Measurements from ENCODE around the gene TFCP2L1. TPM values are rescaled to one million over a fixed set of nuclear protein-coding genes. Genes with fewer than 3 reads are reported as not detected.

Gene TFCP2L1
- total and polyA plus RNA-seq, 4 donors, result 0.06 to 1.5 (median 0.36) TPM

DNA sequence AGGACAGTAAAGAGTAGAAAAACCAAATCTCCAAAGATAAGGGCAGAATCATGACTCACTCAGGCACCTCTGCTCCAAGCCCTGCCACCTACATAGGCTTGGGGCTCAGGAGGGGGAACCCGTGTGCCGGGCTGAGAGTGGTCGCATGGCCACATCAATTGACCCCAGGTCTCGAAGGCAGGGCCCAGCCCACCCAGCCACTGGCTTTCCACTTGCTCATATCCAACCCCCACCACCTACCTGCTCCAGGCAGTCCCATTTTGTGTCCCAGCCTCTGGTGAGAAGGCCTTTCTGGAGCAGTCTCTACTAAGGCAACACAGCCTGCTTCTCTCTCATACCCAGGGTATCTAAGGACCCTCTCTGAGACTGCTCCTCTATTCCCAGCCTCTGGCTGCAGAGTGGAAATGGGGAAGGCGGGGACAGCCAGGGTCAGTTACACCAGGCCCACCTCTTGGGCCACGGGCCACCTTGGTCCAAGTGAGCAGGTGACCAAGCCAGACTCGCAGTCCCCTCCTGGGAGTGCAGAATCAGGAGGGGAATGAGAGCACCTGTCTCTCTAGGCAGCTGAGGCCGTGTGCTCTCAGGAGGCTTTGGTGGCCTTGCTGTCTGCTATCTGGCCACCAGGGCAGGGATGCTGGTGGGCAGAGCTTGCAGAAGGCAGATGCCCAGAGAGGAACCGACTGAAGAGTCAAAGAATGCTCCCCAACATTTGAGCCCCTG, 20.8 kb downstream of the TFCP2L1 start:
- Histone ChIP-seq H3K27ac (ENCODE audit: low read depth in 1 of 2, low read length in 2 of 2) (no peak overlapping the region), H3K4me1 (ENCODE audit: control insufficient read depth in 4 of 4, insufficient read depth in 4 of 4, low read length in 3 of 4) (no peaks in the 10 kb centered on the region), H3K9ac (ENCODE audit: low read depth in 1 of 2, low read length in 2 of 2) (no peak overlapping the region), H3K4me3 (ENCODE audit: low read depth in 1 of 3, low read length in 3 of 3) (no peak overlapping the region), H3K9me3 (ENCODE audit: control insufficient read depth in 4 of 4, low read length in 3 of 4) (no peaks in the 10 kb centered on the region), H3K36me3 (ENCODE audit: control insufficient read depth in 4 of 4, insufficient read depth in 3 of 4, low read depth in 1 of 4, low read length in 3 of 4) (no peaks in the 10 kb centered on the region), H3K27me3 (ENCODE audit: control insufficient read depth in 4 of 4, insufficient read depth in 4 of 4, low read length in 3 of 4) (no peaks in the 10 kb centered on the region)
- 90% methylated on average over 9 of the region's 9 CpGs for WGBS
- no peak for DNase-seq (ENCODE audit: low spot score)
- TF ChIP-seq EGR1 (IDR thresholded peaks at IDR 0.05; ENCODE audit: low read depth in 2 of 2), result no peak
- TF ChIP-seq, protein P1, sequence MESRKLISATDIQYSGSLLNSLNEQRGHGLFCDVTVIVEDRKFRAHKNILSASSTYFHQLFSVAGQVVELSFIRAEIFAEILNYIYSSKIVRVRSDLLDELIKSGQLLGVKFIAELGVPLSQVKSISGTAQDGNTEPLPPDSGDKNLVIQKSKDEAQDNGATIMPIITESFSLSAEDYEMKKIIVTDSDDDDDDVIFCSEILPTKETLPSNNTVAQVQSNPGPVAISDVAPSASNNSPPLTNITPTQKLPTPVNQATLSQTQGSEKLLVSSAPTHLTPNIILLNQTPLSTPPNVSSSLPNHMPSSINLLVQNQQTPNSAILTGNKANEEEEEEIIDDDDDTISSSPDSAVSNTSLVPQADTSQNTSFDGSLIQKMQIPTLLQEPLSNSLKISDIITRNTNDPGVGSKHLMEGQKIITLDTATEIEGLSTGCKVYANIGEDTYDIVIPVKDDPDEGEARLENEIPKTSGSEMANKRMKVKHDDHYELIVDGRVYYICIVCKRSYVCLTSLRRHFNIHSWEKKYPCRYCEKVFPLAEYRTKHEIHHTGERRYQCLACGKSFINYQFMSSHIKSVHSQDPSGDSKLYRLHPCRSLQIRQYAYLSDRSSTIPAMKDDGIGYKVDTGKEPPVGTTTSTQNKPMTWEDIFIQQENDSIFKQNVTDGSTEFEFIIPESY (IDR thresholded peaks at IDR 0.05), result no peak
- TF ChIP-seq, protein P2, sequence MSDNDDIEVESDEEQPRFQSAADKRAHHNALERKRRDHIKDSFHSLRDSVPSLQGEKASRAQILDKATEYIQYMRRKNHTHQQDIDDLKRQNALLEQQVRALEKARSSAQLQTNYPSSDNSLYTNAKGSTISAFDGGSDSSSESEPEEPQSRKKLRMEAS (IDR thresholded peaks at IDR 0.05), result no peak

DNA sequence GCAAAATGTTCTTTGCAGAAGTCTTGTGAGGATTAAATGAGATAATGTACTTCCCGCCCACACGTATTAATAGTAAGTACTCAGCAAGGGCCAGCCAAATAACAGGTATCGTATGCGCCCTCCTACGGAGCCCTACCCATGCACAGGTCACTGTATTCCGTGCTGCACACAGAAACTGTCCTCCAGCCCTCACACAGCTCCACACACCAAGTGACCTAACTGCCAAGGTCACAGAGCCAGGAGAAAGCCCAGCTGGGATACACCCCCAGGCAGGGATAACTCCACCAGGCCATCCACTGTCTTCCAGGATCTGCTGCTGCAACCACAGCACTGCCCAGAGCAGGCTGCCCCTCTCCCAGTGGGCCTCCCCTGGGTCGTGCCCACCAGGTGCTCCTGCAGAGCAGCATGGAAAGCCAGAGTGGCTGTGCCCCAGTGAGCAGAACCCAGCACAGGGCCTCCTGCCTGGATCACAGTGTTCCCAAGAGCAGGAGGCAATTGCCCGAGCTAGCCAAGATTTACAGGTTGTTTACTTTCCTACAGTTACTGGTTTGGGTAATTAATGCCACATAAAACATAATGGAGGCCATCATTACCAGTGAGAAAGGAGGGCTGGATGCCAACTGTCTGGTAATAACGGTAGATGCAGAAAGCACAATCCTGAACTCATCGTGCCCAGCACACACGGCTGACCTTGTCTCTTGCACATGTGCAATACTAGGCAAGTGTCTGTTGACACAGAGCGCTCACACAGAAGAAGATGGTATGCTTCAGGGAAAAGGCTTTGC, 24.4 kb downstream of the TFCP2L1 start:
- Histone ChIP-seq H3K4me3 (ENCODE audit: low read depth in 1 of 3, low read length in 3 of 3) (no peak overlapping the region), H3K27me3 (ENCODE audit: control insufficient read depth in 4 of 4, insufficient read depth in 4 of 4, low read length in 3 of 4) (no peaks in the 10 kb centered on the region), H3K9me3 (ENCODE audit: control insufficient read depth in 4 of 4, low read length in 3 of 4) (no peaks in the 10 kb centered on the region), H3K9ac (ENCODE audit: low read depth in 1 of 2, low read length in 2 of 2) (no peak overlapping the region), H3K27ac (ENCODE audit: low read depth in 1 of 2, low read length in 2 of 2) (no peak overlapping the region), H3K4me1 (ENCODE audit: control insufficient read depth in 4 of 4, insufficient read depth in 4 of 4, low read length in 3 of 4) (no peaks in the 10 kb centered on the region), H3K36me3 (ENCODE audit: control insufficient read depth in 4 of 4, insufficient read depth in 3 of 4, low read depth in 1 of 4, low read length in 3 of 4) (no peaks in the 10 kb centered on the region)
- TF ChIP-seq, protein P3, sequence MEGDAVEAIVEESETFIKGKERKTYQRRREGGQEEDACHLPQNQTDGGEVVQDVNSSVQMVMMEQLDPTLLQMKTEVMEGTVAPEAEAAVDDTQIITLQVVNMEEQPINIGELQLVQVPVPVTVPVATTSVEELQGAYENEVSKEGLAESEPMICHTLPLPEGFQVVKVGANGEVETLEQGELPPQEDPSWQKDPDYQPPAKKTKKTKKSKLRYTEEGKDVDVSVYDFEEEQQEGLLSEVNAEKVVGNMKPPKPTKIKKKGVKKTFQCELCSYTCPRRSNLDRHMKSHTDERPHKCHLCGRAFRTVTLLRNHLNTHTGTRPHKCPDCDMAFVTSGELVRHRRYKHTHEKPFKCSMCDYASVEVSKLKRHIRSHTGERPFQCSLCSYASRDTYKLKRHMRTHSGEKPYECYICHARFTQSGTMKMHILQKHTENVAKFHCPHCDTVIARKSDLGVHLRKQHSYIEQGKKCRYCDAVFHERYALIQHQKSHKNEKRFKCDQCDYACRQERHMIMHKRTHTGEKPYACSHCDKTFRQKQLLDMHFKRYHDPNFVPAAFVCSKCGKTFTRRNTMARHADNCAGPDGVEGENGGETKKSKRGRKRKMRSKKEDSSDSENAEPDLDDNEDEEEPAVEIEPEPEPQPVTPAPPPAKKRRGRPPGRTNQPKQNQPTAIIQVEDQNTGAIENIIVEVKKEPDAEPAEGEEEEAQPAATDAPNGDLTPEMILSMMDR (IDR thresholded peaks at IDR 0.05; ENCODE audit: low read depth, low read length, missing input control), result no peak
- no peak for TF ChIP-seq FOXA2 (IDR thresholded peaks at IDR 0.05)
- TF ChIP-seq SP1 (IDR thresholded peaks at IDR 0.05), result no peak
- TF ChIP-seq, protein P4, sequence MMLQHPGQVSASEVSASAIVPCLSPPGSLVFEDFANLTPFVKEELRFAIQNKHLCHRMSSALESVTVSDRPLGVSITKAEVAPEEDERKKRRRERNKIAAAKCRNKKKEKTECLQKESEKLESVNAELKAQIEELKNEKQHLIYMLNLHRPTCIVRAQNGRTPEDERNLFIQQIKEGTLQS (IDR thresholded peaks at IDR 0.05), result no peak
- WGBS, result 78% methylated on average over 12 of the region's 12 CpGs
- no peak for DNase-seq (ENCODE audit: low spot score)

DNA sequence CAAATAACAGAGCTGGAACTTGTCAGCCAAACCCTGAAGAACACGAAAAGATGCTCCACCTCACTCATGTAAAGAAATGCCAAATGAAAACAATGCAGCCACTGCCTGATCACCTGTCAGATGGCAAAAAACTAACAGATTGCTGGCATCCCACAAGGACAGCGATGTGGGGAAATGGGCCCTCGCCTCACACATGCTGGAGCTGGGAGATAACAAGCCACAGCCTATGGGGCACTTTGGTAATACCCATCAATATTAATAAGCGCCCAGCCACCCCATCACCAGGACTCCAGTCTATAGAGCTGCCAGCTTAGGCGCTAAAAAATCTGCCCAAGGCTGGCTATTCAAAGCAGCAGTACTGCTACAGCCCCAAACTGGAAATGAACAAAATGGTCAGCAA, 27.0 kb downstream of the TFCP2L1 start:
- Histone ChIP-seq H3K27ac (ENCODE audit: low read depth in 1 of 2, low read length in 2 of 2) (no peak overlapping the region), H3K4me3 (ENCODE audit: low read depth in 1 of 3, low read length in 3 of 3) (no peak overlapping the region), H3K4me1 (ENCODE audit: control insufficient read depth in 4 of 4, insufficient read depth in 4 of 4, low read length in 3 of 4) (no peaks in the 10 kb centered on the region), H3K9ac (ENCODE audit: low read depth in 1 of 2, low read length in 2 of 2) (no peak overlapping the region), H3K36me3 (ENCODE audit: control insufficient read depth in 4 of 4, insufficient read depth in 3 of 4, low read depth in 1 of 4, low read length in 3 of 4) (no peaks in the 10 kb centered on the region), H3K9me3 (ENCODE audit: control insufficient read depth in 4 of 4, low read length in 3 of 4) (no peaks in the 10 kb centered on the region), H3K27me3 (ENCODE audit: control insufficient read depth in 4 of 4, insufficient read depth in 4 of 4, low read length in 3 of 4) (no peaks in the 10 kb centered on the region)
- WGBS, result 89% methylated on average over 5 of the region's 5 CpGs
- no peak for DNase-seq (ENCODE audit: low spot score)
- TF ChIP-seq, protein P5, sequence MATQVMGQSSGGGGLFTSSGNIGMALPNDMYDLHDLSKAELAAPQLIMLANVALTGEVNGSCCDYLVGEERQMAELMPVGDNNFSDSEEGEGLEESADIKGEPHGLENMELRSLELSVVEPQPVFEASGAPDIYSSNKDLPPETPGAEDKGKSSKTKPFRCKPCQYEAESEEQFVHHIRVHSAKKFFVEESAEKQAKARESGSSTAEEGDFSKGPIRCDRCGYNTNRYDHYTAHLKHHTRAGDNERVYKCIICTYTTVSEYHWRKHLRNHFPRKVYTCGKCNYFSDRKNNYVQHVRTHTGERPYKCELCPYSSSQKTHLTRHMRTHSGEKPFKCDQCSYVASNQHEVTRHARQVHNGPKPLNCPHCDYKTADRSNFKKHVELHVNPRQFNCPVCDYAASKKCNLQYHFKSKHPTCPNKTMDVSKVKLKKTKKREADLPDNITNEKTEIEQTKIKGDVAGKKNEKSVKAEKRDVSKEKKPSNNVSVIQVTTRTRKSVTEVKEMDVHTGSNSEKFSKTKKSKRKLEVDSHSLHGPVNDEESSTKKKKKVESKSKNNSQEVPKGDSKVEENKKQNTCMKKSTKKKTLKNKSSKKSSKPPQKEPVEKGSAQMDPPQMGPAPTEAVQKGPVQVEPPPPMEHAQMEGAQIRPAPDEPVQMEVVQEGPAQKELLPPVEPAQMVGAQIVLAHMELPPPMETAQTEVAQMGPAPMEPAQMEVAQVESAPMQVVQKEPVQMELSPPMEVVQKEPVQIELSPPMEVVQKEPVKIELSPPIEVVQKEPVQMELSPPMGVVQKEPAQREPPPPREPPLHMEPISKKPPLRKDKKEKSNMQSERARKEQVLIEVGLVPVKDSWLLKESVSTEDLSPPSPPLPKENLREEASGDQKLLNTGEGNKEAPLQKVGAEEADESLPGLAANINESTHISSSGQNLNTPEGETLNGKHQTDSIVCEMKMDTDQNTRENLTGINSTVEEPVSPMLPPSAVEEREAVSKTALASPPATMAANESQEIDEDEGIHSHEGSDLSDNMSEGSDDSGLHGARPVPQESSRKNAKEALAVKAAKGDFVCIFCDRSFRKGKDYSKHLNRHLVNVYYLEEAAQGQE (IDR thresholded peaks at IDR 0.05), result no peak
- TF ChIP-seq, protein P2 (IDR thresholded peaks at IDR 0.05), result no peak
- TF ChIP-seq GABPA (IDR thresholded peaks at IDR 0.05 in 1 of 2, conservative IDR thresholded peaks at IDR 0.05 in 1 of 2) (no peak), FOXA2 (IDR thresholded peaks at IDR 0.05) (no peak), FOXA1 (IDR thresholded peaks at IDR 0.05) (no peak), TAF1 (conservative IDR thresholded peaks at IDR 0.05) (no peak), SP1 (IDR thresholded peaks at IDR 0.05) (no peak), EGR1 (IDR thresholded peaks at IDR 0.05; ENCODE audit: low read depth in 2 of 2) (no peak), HNF4G (IDR thresholded peaks at IDR 0.05) (no peak), NR2F2 (IDR thresholded peaks at IDR 0.05) (no peak), HNF4A (conservative IDR thresholded peaks at IDR 0.05) (no peak)
- TF ChIP-seq, protein P4 (IDR thresholded peaks at IDR 0.05), result no peak

Measured in liver (tissue), 9 donors.